Measurements from ENCODE around the gene JAM3.

DNA sequence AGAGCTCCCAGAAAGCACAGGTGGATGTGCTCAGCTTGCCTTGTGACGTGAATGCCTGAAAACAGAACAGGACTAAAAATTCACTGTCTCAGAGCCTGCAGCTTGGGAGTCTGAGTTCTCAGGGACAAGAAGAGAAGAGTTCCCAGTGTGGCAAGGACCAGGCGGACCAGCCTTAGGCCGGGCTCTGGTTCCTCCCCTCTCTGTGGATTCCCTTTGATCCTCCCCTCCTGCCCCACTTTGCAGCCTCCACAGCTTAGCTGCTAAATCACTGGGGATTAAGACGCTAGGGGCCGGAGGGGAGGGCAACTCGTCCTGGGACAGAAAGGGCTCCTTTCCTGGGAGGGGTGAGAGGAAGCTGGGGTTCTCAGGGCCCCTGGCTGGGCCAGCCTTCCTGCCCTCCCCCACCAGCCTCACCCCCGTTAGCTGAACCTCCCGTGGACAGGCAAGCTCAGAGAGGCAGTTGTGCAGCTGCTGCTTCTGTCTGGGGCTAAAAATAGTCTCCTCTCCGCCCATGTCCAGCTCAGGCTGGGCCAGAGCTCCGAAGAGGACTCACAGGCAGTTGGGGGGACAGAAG lies 29.9 kb upstream of the JAM3 start:
- TF ChIP-seq, protein P1, sequence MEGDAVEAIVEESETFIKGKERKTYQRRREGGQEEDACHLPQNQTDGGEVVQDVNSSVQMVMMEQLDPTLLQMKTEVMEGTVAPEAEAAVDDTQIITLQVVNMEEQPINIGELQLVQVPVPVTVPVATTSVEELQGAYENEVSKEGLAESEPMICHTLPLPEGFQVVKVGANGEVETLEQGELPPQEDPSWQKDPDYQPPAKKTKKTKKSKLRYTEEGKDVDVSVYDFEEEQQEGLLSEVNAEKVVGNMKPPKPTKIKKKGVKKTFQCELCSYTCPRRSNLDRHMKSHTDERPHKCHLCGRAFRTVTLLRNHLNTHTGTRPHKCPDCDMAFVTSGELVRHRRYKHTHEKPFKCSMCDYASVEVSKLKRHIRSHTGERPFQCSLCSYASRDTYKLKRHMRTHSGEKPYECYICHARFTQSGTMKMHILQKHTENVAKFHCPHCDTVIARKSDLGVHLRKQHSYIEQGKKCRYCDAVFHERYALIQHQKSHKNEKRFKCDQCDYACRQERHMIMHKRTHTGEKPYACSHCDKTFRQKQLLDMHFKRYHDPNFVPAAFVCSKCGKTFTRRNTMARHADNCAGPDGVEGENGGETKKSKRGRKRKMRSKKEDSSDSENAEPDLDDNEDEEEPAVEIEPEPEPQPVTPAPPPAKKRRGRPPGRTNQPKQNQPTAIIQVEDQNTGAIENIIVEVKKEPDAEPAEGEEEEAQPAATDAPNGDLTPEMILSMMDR (IDR thresholded peaks at IDR 0.05), result no peak
- TF ChIP-seq POLR2AphosphoS5 (IDR thresholded peaks at IDR 0.05), result peak; percentile 16 to 53
- TF ChIP-seq EP300 (IDR thresholded peaks at IDR 0.05), result no peak
- no peak for TF ChIP-seq POLR2A (IDR thresholded peaks at IDR 0.05; ENCODE audit: low read depth)

All from esophagus muscularis mucosa (tissue), 4 donors.